GM18520 (cell line): ENCODE data around the gene PADI1.

ENCODE experiments used
- ATAC-seq: cut with Tn5 transposase; IDR thresholded peaks from one replicate; pipeline ENCODE4 v1.9.1; 2021; ENCODE audit not compliant: unreplicated experiment

PADI1 gene

GRCh38 chr1:17214876-17215544, 10.1 kb downstream of the PADI1 start:
- ATAC-seq: no peak

- ATAC-seq: no peak
Observed at GRCh38 chr1:17215545-17215890, 10.6 kb downstream of the PADI1 start.

- no peak for ATAC-seq
Observed at GRCh38 chr1:17216078-17216477, 11.2 kb downstream of the PADI1 start.

GRCh38 chr1:17217607-17218006, 12.7 kb downstream of the PADI1 start:
- no peak for ATAC-seq

- ATAC-seq: no peak
Observed at GRCh38 chr1:17218939-17219338, 14.0 kb downstream of the PADI1 start.

GRCh38 chr1:17220287-17220686, 15.4 kb downstream of the PADI1 start:
- no peak for ATAC-seq

GRCh38 chr1:17222557-17222956, 17.6 kb downstream of the PADI1 start:
- no peak for ATAC-seq

GRCh38 chr1:17224434-17224833, 19.5 kb downstream of the PADI1 start:
- ATAC-seq: no peak

- ATAC-seq: no peak
Observed at GRCh38 chr1:17225140-17225539, 20.2 kb downstream of the PADI1 start.

GRCh38 chr1:17227358-17227915, 22.5 kb downstream of the PADI1 start:
- ATAC-seq: no peak

GRCh38 chr1:17228619-17229018, 23.7 kb downstream of the PADI1 start:
- ATAC-seq: no peak

GRCh38 chr1:17229379-17229778, 24.5 kb downstream of the PADI1 start:
- ATAC-seq: no peak

GRCh38 chr1:17230106-17230505, 25.2 kb downstream of the PADI1 start:
- no peak for ATAC-seq

- no peak for ATAC-seq
Observed at GRCh38 chr1:17230671-17231310, 25.9 kb downstream of the PADI1 start.

GRCh38 chr1:17232759-17233661, 28.1 kb downstream of the PADI1 start:
- no peak for ATAC-seq

GRCh38 chr1:17233675-17234320, 28.9 kb downstream of the PADI1 start:
- ATAC-seq: no peak

- no peak for ATAC-seq
Observed at GRCh38 chr1:17234405-17234804, 29.5 kb downstream of the PADI1 start.

- ATAC-seq: no peak
Observed at GRCh38 chr1:17235135-17235885, 30.4 kb downstream of the PADI1 start.

GRCh38 chr1:17236779-17237560, 32.0 kb downstream of the PADI1 start:
- no peak for ATAC-seq

- ATAC-seq: no peak
Observed at GRCh38 chr1:17237561-17237903, 32.6 kb downstream of the PADI1 start.
